ENCODE data around the gene FOCAD. TPM values are rescaled to one million over a fixed set of nuclear protein-coding genes. Genes with fewer than 3 reads are reported as not detected.

FOCAD gene
- total and polyA plus RNA-seq, 10 of the 15 experiments (the other 5 are each of a cell fraction or from before 2014, with no cell fraction given), result 13.7 to 93.0 (median 41.8) TPM

DNA sequence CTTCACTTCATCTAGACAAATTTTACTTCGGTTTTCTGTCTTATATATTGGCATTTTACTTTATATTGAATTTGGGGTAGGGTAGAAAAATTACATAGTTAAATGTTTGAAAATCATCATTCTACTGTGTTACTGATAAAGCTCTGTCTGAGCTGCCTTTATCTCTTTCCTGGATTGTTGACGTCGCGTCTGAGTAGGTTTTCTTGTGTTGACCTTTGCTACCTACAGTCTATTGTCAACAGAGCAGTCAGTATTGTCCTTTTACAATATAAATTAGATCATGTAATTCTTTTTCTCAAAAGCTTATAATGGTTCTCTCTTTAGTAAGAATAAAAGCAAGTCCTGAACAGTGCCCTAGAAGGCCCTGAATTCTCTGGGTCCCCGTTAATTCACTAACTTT is 219.2 kb downstream of the FOCAD start:
- ChIA-PET SMC1A (ENCODE audit: uncharacterized antibody, unreplicated experiment) (no interaction called here), RAD21 (ENCODE audit: unreplicated experiment) (no interaction called here), CTCF (interaction anchor here (1.4 kb wide), 1 partner anchor 21 kb away, joined by 3 read pairs; no protein-coding TSS in a partner anchor), POLR2A (no interaction called here)
- in situ Hi-C loops (cut with MboI) (no loop called here), intact Hi-C loops (cut with micrococcal nuclease; ENCODE audit: unreplicated experiment) (no loop called here)
- 89% methylated on average over 5 of the region's 5 CpGs for WGBS (ENCODE audit: insufficient coverage, insufficient replicate concordance, low lambda C conversion rate, missing lambda C conversion rate)
- Histone ChIP-seq H2AFZ (ENCODE audit: control insufficient read depth, low read depth, low read length) (no peak overlapping the region), H3K36me3 (ENCODE audit: control insufficient read depth in 2 of 2, insufficient read depth in 2 of 2, low read length in 1 of 2) (peaks cover 0 to 3% of the 10 kb centered on the region in 2 experiments; a peak in 1 of 4 replicates), H4K20me1 (ENCODE audit: control insufficient read depth, insufficient read depth) (no peaks in the 10 kb centered on the region), H3K79me2 (ENCODE audit: control insufficient read depth, insufficient read depth, low read length) (no peaks in the 10 kb centered on the region), H3K9me3 (replicated peaks; ENCODE audit: control insufficient read depth, insufficient read depth, low read length) (no peaks in the 10 kb centered on the region), H3K4me3 (no peak overlapping the region), H3K27ac (ENCODE audit: control insufficient read depth, insufficient read depth) (no peak overlapping the region), H3K4me2 (ENCODE audit: control insufficient read depth, insufficient read depth) (no peak overlapping the region), H3K27me3 (replicated peaks in 1 of 2; ENCODE audit: control insufficient read depth in 2 of 2, insufficient read depth in 2 of 2, low read length in 1 of 2) (no peaks in the 10 kb centered on the region), H3K9ac (ENCODE audit: control insufficient read depth, insufficient read depth, low read length) (no peak overlapping the region), H3K4me1 (ENCODE audit: control insufficient read depth, insufficient read depth, low read length) (no peaks in the 10 kb centered on the region)
- no peak for FAIRE-seq
- ATAC-seq, result no peak
- no TSS peak for BruUV-seq (replicated peaks)
- no peak for DNase-seq (ENCODE audit: low read depth, low spot score)
- TF ChIP-seq CBFB (IDR thresholded peaks at IDR 0.05; ENCODE audit: low read depth), result no peak
- no peak for TF ChIP-seq NR2C2 (IDR thresholded peaks at IDR 0.05; ENCODE audit: borderline replicate concordance, control insufficient read depth, insufficient read length, low read depth)
- TF ChIP-seq NR2C1 (IDR thresholded peaks at IDR 0.05), result no peak
- TF ChIP-seq POLR2AphosphoS5 (IDR thresholded peaks at IDR 0.05; ENCODE audit: low read length), result no peak
- no peak for TF ChIP-seq CREM (IDR thresholded peaks at IDR 0.05; ENCODE audit: low read depth)
- TF ChIP-seq EP300 (IDR thresholded peaks at IDR 0.05; ENCODE audit: borderline replicate concordance in 1 of 2, control insufficient read depth in 1 of 2, low read depth in 2 of 2, low read length in 2 of 2), result no peak
- no peak for TF ChIP-seq LARP7 (IDR thresholded peaks at IDR 0.05)
- no peak for TF ChIP-seq STAT1 (conservative IDR thresholded peaks at IDR 0.05)
- TF ChIP-seq IRF3 (IDR thresholded peaks at IDR 0.05), result no peak
- TF ChIP-seq GABPA (IDR thresholded peaks at IDR 0.05; ENCODE audit: low read depth), result no peak
- TF ChIP-seq, protein P1, sequence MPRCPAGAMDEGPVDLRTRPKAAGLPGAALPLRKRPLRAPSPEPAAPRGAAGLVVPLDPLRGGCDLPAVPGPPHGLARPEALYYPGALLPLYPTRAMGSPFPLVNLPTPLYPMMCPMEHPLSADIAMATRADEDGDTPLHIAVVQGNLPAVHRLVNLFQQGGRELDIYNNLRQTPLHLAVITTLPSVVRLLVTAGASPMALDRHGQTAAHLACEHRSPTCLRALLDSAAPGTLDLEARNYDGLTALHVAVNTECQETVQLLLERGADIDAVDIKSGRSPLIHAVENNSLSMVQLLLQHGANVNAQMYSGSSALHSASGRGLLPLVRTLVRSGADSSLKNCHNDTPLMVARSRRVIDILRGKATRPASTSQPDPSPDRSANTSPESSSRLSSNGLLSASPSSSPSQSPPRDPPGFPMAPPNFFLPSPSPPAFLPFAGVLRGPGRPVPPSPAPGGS (IDR thresholded peaks at IDR 0.05; ENCODE audit: borderline replicate concordance, insufficient read depth, low read depth, low read length, poor library complexity, severe bottlenecking), result no peak
- no peak for TF ChIP-seq BRCA1 (IDR thresholded peaks at IDR 0.05; ENCODE audit: low read depth, low read length)
- no peak for TF ChIP-seq SMAD5 (IDR thresholded peaks at IDR 0.05; ENCODE audit: low read depth)
- TF ChIP-seq YY1 (IDR thresholded peaks at IDR 0.05; ENCODE audit: low read depth, low read length), result no peak
- TF ChIP-seq, protein P2, sequence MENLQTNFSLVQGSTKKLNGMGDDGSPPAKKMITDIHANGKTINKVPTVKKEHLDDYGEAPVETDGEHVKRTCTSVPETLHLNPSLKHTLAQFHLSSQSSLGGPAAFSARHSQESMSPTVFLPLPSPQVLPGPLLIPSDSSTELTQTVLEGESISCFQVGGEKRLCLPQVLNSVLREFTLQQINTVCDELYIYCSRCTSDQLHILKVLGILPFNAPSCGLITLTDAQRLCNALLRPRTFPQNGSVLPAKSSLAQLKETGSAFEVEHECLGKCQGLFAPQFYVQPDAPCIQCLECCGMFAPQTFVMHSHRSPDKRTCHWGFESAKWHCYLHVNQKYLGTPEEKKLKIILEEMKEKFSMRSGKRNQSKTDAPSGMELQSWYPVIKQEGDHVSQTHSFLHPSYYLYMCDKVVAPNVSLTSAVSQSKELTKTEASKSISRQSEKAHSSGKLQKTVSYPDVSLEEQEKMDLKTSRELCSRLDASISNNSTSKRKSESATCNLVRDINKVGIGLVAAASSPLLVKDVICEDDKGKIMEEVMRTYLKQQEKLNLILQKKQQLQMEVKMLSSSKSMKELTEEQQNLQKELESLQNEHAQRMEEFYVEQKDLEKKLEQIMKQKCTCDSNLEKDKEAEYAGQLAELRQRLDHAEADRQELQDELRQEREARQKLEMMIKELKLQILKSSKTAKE (IDR thresholded peaks at IDR 0.05; ENCODE audit: low read depth, poor library complexity, severe bottlenecking), result no peak
- no peak for TF ChIP-seq PAX8 (IDR thresholded peaks at IDR 0.05)
- TF ChIP-seq NBN (IDR thresholded peaks at IDR 0.05), result no peak
